GM21576 (cell line): ENCODE measurements around the gene CD27.
"Not testable (repeated sequence)": the region's sequence is repeated elsewhere in the genome, so short reads cannot be mapped to it uniquely, and the experiment has no call there.

Source experiments
- ATAC-seq: cut with Tn5 transposase; IDR thresholded peaks from one replicate; pipeline ENCODE4 v1.9.1; 2021; ENCODE audit warnings: mild to moderate bottlenecking, moderate library complexity; ENCODE audit not compliant: unreplicated experiment

CD27 gene

DNA sequence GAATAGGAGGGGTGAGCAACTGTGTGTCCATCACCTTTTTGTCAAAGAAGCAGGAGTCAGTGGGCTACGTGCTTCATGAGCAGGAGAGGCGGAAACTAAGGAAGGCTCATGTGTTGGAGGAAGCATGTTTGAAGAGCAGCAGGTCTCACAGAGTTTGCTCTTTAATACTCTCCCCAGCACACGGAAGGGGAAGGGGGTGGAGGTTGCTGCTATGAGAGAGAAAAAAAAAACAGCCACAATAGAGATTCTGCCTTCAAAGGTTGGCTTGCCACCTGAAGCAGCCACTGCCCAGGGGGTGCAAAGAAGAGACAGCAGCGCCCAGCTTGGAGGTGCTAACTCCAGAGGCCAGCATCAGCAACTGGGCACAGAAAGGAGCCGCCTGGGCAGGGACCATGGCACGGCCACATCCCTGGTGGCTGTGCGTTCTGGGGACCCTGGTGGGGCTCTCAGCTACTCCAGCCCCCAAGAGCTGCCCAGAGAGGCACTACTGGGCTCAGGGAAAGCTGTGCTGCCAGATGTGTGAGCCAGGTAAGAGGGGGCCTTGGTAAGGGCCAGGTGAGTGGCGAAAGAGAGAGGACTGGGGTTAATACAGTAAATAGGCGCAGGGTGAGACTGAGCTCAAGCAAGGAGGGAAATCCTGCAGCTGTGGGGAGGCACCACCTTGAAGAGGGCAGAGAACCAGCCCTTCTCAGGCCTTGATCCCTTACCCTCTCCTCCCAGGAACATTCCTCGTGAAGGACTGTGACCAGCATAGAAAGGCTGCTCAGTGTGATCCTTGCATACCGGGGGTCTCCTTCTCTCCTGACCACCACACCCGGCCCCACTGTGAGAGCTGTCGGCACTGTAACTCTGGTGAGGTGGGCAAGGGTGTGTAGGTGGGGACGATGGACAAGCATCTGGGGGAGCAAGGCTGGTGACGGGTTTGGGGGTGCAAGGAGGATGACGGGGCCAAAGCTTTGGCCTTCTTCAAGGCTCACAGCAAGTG lies at the start of gene CD27:
Gene CD27, plus strand, starts transcription at position 252 of the 985 bp plus-strand sequence. Its CDS starts 141 bp downstream, at position 393.
- no peak for ATAC-seq

DNA sequence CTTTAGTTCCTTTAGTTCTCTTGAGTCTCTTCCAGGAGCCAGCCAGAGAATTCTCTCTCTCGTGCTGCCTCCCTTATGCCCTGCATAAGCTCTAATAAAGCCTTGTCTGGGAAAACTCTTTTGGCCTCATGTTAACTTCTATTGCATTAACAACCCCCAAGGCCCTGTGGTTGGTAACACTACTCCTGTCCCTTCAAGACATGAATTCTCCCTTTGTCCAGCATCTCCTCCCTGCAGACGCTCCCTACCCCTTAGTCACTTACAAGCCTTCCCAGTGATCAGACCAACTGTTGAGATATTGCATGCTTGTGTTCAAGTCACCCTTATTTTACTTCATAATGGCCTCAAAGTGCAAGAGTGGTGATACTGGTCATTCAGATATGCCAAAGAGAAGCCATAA lies 48.7 kb upstream of the CD27 start:
- ATAC-seq: no peak

DNA sequence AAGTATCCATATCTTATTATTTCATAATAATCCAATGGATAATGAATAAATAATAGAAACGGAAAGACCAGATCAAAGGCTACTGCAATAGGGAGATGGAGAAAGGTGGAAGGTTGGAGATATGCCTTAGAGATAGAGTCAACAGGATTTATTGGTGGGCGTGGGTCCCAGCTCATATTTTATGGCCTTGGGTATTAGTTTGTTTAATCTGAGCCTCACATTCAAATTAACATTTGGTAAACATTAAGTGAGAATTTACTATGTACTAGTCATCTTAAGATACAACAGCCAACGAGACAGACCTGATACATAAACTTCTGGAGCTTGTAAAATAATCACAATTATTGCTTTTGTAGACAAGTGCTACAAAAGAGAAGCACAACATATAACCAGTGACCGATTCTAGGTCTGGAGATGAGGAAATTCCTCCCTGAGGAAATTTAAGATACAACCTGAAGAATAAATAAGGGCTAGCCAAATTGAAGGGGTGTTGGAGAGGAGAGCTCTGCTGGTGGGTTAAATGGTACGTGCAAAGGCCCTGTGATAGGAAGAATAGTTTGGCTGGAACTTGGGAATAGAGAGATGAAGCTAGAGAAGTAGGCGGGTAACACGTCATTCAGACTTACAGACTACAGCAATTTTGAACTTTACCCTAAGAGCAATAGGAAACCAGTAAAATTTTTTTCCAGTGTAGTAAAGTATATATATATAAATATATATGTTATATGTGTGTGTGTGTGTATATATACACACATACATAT lies 44.7 kb upstream of the CD27 start:
- ATAC-seq: no peak

DNA sequence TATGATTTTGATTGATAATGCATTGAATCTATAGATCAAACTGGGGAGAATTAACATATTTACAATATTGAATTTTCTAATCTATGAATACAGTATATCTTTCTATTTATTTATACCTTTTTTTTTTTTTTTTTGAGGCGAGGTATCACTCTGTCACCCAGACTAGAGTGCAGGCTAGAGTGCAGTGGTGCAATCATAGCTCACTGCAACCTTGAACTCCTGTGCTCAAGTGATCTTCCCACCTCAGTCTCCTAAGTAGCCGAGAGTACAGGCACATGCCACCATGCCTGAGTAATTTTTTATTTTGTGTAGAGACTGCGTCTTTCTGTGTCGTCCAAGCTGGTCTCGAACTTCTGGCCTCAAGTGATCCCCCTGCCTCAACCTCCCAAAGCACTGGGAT lies 40.4 kb upstream of the CD27 start:
- ATAC-seq: no peak

DNA sequence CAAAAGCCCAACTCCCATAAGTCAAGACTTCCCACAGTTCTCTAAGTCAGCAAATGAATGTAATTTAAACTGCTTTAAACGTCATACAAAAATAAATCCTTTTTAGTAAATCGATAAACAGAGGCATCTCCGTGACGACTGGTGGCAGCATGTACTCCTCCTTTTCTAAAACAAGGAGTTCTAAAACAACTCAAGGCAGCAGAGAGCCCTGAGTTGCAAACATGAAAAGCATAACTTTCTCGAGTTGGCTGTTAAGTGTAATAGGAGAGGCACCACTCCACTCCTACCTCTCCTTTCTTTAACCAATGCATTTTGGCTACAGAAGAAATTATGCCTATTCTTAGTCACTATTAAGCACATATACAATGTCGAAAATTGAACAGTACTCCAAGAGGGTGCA lies 38.8 kb upstream of the CD27 start:
- ATAC-seq: no peak

DNA sequence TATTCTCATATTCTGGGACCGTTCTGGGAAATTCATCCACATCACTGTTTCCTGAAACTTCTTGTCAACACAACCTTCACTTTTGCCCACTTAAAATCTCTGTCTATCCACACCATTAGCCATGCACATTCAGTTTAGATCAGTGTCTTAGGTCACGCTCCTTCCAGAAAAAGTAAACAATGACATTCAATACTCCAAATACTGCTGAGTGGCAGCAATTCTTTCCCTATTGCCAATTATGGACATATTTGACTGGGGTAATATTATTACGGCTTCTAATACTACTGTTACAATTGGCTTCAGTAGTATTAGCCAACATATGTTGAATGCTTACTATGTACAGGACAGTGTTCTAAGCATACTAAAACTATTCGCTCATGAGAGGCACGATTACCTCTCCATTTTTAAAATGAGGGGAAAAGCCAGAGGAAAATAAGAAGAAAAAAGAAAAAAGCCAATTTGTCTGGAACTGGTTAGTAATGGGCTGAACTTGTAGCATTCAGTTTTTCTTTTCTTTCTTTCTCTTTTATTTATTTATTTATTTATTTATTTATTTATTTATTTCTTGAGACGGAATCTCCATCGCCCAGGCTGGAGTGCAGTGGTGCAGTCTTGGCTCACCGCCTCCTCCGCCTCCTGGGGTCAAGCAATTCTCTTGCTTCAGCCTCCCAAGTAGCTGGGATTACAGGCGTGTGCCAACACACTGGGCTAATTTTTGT lies 37.4 kb upstream of the CD27 start:
- ATAC-seq: no peak

DNA sequence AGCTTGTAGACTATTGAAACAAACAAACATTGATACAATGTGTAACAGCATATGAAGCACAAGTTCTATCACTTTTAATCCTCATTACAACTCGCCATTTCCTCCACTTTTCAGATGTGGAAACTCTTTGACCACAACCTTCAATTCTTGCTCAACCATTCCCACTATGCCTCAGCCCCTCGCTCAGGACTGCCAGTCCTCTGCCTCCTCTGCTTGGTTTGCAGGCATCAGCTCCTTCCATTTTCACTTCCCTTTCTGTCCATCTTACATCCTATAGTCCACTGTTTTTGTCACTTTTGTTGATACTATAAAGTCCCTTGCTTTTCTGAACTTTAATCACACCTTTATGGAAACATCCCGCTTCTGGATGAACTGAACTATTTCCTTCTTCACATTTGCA lies 28.2 kb upstream of the CD27 start:
- no peak for ATAC-seq

DNA sequence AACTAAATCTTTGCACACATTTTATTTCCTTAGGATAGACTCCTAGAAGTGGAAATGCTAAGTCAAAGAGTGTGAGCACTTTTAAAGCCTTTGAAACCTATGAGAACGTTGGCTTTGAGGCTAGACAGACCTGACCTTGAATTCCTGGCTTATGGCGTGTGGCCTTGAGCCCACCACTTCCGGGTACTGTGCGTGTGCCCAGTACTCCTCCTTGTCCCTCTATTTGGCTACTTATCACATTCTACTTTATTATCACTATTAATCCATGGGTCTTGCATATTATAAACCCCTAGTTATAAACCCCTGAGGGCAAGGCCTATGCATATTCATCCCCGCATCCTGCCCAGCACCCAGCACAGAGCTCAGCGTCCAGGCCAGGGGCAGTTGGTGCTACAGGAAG lies 26.0 kb upstream of the CD27 start:
- no peak for ATAC-seq

DNA sequence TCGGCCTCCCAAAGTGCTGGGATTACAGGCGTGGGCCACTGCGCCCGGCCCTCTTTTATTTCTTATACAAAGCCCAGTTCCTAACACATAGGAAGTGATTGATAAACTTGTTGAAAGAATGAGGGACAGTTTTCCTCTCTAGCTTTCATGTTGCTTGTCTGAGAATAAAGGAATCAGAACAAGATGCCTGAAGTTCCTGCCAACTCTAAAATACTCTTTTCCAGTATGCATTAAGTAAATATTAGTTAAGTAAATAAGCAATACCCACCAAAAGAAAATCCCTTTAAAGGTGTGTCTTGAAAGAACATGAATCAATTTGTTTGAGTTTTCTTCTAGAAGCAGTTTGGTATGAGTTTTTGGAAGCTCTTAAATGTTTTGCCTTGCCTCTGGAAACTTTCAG lies 24.4 kb upstream of the CD27 start:
- no peak for ATAC-seq

DNA sequence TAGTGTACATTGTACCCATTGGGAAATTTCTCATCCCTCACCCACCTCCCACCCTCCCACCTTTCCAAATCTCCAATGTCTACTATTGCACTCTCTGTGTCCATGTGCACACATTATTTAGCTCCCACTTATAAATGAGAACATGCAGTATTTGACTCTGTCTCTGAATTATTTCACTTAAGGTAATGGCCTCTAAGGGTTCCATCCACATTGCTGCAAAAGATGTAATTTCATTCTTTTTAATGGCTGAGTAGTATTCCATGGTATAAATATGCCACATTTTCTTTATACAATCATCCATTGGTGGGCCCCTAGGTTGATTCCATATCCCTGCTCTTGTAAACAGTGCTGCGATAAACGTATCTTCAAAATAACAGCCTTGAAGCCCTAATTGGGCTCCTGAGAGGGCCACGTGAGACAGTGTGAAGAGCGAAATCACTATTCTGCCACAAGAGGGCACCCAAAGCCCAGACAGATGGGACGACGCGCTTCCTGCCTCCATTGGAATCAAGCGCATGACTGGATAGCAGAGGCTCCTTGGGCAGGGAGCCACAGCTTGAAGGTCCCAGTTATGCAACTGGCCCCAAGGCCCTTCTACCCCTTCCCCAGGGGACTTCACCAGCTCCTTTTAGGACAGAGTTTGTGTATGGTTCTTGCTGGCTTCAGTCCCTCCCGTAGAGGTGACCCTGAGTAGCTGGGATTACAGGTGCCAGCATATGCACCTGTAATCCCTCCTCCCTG lies 21.3 kb upstream of the CD27 start:
- ATAC-seq: peak; percentile 34

DNA sequence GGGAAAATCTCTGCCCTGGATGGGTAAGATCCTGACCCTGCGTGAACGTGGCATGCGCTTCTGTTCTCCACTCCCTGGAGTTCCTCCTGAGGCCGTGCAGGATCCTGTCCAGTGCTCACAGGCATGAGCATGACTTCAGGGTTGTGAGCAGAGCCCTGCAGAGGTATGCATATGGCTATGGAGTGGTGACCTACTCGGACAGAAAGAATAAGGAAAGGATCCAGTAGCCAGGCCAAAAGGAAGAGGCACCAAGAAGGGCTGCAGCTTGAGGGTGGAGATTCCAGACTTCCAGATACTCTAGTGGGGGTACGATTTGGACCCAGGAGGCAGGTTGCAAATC lies 20.8 kb upstream of the CD27 start:
- no peak for ATAC-seq

DNA sequence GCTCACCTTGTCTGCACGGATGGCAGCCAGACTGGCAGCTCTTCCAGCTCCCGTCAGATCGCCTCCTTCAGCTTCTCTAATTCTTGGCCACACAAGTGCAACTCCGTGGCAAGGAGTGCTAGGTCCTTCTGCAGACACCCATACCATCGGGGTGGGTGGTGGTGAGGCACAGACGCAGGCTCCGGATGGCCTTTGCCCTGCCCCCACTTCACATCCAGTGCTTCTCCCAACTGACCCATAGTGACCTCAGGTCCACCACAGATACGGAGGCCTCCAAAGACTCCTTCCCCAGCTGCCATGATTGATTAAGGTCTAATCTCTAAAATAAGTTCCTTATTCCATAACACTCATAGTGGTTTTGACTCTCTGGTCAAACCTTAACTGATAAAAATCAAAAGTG lies 19.9 kb upstream of the CD27 start:
- no peak for ATAC-seq

DNA sequence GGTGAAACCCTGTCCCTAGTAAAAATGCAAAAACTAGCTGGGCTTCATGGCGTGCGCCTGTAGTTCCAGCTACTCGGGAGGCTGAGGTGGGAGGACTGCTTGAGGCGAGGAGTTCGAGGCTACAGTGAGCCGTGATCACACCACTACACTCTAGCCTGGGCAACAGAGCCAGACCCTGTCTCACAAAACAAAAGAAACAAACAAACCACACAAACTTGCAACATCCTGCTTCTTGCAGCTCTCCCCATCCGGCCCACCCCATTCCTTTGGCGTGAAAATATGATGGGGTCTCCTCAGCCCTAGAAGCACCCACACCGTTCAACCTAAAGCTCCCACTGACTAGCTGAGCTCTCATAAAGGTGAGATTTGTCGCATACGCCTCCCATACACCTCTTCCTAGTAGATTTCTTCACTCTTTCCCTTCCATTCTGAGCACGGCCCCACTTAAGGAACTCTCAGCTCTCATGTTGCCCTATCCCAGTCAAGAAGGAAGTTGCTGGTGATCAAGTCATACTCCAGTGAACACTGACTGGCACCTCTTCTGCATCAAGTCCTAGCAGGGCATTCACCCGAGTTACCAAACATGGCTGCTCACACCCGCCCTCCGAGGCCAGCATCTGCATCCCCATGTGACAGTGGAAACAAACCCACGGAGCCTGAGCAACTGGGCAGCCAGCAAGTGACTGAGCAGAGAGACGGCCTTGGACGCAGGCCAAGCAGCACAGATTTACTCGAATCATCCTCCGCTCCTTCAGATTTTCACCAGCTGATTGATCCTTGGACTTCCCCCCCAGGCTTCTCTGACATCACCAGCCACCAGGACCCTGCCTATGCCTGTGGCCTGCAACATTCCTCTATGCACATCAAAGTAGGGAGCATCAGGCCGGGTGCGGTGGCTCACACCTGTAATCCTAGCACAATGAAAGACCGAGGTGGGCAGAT lies 18.9 kb upstream of the CD27 start:
- ATAC-seq: no peak

DNA sequence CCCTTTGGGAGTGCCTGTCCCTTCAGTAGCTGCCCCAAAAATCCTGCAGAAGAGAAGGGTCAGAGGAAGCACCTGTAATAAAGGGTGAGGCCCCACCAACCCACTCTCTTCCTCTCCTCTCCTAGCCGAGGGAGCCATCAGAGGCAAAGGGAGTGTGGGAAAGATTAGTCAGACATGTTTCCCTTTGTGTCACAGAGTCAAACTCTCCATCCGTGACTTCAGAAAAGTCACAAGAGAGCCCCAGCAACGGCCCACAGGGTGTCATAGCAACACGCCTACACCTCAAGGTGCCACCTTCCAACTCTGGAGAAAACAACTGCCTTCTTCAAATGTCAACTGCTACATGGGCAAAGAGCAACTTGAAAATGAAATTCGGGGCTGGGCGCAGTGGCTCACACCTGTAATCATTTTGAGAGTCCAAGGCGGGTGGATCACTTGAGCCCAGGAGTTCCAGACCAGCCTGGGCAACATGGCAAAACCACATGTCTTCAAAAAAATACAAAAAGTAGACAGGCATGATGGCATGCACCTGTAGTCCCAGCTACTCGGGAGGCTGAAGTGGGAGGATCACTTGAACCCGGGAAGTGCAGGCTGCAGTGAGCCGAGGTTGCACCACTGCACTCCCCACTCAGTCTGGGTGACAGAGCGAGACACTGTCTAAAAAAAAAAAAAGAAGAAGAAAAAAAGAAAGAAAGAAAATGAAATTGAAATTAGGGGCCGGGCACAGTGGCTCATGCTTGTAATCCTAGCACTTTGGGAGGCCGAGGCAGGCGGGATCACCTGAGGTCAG lies 17.7 kb upstream of the CD27 start:
- ATAC-seq: peak; percentile 59

DNA sequence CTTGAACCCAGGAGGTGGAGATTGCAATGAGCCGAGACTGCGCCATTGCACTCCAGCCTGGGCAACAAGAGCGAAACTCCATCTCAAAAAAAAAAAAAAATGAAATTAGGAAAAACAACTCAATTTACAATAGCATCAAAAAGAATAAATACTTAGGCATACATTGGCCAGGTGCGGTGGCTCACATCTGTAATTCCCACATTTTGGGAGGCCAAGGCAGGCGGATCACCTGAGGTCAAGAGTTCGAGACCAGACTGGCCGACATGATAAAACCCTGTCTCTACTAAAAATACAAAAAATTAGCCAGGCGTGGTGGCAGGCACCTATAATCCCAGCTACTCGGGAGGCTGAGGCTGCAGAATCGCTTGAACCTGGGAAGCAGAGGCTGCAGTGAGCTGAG lies 17.0 kb upstream of the CD27 start:
- not testable (repeated sequence) for ATAC-seq

DNA sequence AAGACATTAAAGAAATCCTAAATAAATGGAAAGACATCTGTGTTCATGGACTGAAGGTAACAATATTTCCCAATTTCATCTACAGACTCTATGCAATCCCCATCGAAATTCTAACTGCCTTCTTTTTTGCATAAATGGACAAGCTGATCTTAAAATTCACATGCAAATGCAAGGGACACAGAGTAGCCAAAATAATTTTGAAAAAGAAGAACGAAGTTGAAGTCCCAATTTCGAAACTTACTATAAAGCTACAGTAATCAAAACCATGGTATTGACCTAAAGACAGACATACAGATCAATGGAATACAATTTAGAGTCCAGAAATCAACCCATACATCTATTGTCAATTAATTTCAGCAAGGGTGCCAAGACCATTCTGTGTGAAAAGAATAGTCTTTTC lies 16.4 kb upstream of the CD27 start:
- ATAC-seq: no peak

DNA sequence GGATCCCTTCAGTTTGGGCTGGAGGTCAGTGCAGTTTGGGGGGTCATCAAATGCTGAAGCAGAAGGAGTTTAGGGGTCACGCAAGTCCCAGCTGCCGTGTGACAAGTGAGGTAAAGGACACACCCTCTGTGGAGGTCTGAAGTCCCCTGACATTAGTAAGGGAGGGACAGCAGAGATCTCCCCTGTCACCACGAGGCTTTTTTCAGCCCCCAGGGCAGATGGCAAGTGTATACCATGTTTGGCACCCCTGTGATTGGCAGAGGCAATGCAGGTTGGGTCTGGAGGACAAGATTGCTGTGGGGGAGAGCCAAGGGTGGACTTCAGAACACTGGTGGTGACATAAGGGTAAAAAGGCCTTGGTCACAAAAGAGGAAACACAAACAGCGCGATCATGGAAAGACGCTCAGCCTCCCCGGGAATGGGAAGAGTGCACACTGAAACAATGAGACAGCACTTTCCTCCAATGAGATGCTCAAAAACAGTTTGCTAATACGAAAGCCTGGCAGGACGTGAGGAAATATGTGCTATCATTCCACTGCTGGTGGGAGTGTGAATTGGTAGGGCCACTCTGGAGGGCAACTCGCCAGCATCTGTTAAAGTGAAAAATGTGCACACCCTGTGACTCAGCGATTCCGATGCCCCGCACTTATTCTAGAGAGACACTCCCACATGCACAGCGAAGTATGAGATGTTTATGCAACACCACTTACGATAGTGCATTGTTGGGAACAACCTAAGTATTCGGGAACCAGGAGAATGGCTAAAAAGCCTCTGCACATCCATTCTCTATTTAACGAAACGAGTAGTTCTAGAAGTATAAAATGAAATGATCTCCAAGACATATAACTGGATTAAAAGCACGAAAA lies 14.4 kb upstream of the CD27 start:
- ATAC-seq: no peak

DNA sequence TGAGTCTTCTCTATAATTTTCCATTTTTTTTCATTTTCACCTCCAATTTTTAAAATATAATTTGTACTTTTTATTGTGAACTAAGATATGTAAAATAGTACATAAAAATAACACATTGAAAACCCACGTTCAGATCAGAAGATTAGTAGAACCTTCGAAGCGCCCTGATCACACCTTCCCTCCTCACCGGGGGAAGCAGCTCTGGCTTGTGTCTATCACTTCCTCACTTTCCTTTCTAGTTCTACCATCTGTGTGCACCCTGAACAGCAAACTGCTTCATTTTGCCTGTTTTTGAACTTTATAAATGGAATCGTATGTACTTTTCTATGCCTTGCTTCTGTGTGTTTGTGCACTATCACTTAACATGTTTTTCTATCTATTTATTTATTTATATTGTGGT lies 11.8 kb upstream of the CD27 start:
- ATAC-seq: no peak
